Subcutaneous adipose tissue (tissue), 4 donors: Measurements from ENCODE around the gene ROBO1. TPM values are rescaled to one million over a fixed set of nuclear protein-coding genes. Genes with fewer than 3 reads are reported as not detected.

ENCODE experiments used
- CTCF ChIP-seq: fragments of 450-650 bp; IDR thresholded peaks from one replicate; pipeline ENCODE4 v1.5.1; 2016; ENCODE audit warnings: low read depth, mild to moderate bottlenecking, control low read depth, antibody characterized with exemption, moderate library complexity
- total RNA-seq, 4 donors: library from RNA; depleted of rRNA; stranded (reverse); fragments of >200 nt; gene quantifications; one replicate each; pipeline ENCODE4 v1.1.0, GENCODE V29; 2016

ROBO1 gene
- total RNA-seq, 4 donors from 2014 or later, result 26.6 to 34.0 (median 30.8) TPM

- TF ChIP-seq CTCF, result no peak
Measured at GRCh38 chr3:78901544-78901943, 866.3 kb downstream of the ROBO1 start.

DNA sequence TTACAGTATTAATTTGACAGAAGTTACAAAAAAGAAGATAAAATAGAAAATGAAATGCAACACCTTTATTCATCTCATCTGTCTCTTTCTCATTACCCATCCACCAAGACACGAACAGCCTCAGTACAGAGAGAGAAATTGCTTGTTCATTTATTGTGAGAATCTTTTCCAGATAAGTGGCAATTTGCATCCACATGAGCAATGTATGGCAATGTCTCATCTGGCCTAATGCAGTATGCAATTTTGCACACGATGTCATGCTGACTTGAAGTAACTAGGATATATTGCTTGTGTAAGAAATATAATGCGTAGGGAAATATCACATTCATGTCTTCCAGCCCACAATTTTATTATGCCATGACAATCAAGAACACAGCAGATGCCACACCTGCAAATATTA is 866.9 kb downstream of the ROBO1 start:
- no peak for TF ChIP-seq CTCF

DNA sequence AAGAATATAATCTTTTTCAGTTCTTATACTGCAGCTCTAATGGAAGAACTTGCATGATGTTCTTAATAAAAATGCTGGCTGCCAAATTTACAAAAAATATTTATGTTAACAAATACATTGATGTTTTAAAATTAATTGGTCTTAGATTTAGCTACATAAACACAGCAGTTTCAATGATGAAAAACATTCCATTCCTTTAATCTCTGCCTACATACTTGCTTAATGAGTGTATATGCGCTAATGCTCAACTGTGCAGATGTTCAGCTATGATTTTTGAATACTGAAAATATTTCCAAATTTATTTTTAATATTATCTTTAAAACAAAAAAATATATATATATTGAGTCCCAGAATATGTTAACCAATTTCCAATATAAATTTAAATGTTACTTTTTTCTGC is 867.4 kb downstream of the ROBO1 start:
- no peak for TF ChIP-seq CTCF

DNA sequence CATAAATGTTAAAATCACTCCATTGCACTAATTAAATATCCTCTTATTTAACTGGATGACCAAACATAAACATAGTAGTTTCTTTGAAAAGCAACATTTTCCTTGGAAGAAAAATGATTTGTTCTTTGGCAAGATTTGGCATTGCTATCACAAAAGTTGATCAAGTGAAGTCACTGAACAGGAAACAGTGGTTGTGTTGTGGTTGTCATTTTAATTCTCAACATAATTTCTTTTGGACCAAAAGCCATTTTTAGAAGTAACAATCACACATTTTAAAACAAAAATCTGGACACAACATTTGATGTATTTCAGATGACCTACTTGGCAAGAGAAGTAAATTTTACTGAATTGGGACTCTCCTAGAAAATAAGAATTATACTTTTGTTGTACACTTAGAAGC is 872.3 kb downstream of the ROBO1 start:
- TF ChIP-seq CTCF, result no peak

DNA sequence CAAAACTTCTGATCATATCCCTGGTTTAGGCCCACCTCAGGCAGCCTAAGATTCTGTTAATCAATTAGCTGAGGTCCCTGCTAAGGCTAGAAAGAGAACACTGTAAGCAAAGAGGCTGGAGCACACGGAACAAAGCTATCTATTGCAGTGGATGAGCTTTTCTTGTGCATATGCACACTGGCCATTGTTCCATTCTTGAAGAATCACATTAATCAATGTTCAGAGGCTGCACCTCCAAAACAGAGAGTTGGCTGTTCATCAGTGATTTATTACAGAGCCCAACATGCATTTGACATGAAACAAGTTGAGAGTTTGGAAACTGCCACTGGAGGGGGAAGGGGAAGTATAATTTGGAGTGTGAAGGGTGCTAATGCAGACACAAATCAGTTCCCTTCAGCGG is 873.0 kb downstream of the ROBO1 start:
- no peak for TF ChIP-seq CTCF

GRCh38 chr3:78893161-78893560 is 874.6 kb downstream of the ROBO1 start:
- TF ChIP-seq CTCF, result no peak

DNA sequence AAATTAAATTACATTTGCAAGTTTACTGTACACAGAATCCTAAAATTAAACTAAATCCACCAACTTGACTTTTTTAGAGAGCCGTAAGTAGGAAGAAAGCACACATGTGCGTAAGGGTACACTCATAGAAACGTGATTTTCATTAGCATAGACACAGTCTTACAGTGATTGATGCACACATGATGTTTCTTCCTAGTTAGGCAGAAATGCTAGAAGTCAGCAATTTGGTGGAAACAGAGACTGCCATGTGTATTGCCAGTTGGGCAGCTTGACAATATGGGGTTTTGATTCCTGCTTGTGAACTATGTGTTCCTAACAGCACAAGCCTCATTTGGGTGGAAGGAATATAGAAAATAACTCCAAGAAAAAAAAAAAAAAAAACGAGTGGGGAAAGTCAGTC is 878.5 kb downstream of the ROBO1 start:
- TF ChIP-seq CTCF, result no peak
